CD14-positive monocyte (primary cell): ENCODE results near the gene IL1B. TPM values are rescaled to one million over a fixed set of nuclear protein-coding genes. Genes with fewer than 3 reads are reported as not detected.

Source experiments
- DNase-seq, 3 donors: peaks; one replicate each; pipeline ENCODE4 v3.0.0-alpha.2; 2011 to 2022
- H2AFZ ChIP-seq: 2 replicates; pipeline ENCODE4 v1.6.0; 2012; ENCODE audit warnings: mild to moderate bottlenecking, low read depth, low read length, inconsistent platforms; ENCODE audit not compliant: insufficient read depth, poor library complexity, severe bottlenecking
- H3K27ac ChIP-seq, 2 donors: 1 replicate in 1 of 2; 2 replicates in 1 of 2; pipeline ENCODE4 v1.5.1; 2012 to 2013; ENCODE audit warnings: low read length in 2 of 2, control low read depth in 1 of 2, inconsistent platforms in 1 of 2, low read depth in 1 of 2, mild to moderate bottlenecking in 1 of 2
- H3K27me3 ChIP-seq, 2 donors: one replicate each; pipeline versions ENCODE4 v1.6.0 to v1.6.1; 2011 to 2013; ENCODE audit warnings: low read length in 2 of 2; ENCODE audit not compliant: control insufficient read depth in 2 of 2, insufficient read depth in 2 of 2
- H3K36me3 ChIP-seq, 2 donors: replicated peaks in 1 of 2; 1 replicate in 1 of 2; 2 replicates in 1 of 2; pipeline versions ENCODE4 v1.5.1 to v1.6.1; 2012 to 2013; ENCODE audit warnings: low read length in 2 of 2, control low read depth in 1 of 2, inconsistent platforms in 1 of 2, mild to moderate bottlenecking in 1 of 2; ENCODE audit not compliant: insufficient read depth in 2 of 2, control insufficient read depth in 1 of 2
- H3K4me1 ChIP-seq, 2 donors: 1 replicate in 1 of 2; 2 replicates in 1 of 2; pipeline versions ENCODE4 v1.5.1 to v1.6.1; 2012 to 2013; ENCODE audit warnings: low read length in 2 of 2, control low read depth in 1 of 2, inconsistent platforms in 1 of 2, mild to moderate bottlenecking in 1 of 2, moderate library complexity in 1 of 2; ENCODE audit not compliant: insufficient read depth in 2 of 2, control insufficient read depth in 1 of 2
- H3K4me2 ChIP-seq: replicated peaks from 2 replicates; pipeline ENCODE3; 2012; ENCODE audit warnings: low read length, moderate library complexity, mild to moderate bottlenecking; ENCODE audit not compliant: poor library complexity, severe bottlenecking; ENCODE audit errors: extremely low read depth
- H3K4me3 ChIP-seq, 3 experiments: fragments of 200-600 bp in 1 of 3; sonication (generic) in 1 of 3; replicated peaks in 1 of 3; 1 replicate in 2 of 3; 2 replicates in 1 of 3; pipeline ENCODE4 v1.5.1; 2011 to 2013; ENCODE audit warnings: low read length in 3 of 3, mild to moderate bottlenecking in 3 of 3, control low read depth in 2 of 3, low read depth in 2 of 3, inconsistent platforms in 1 of 3, moderate library complexity in 1 of 3
- H3K79me2 ChIP-seq: 2 replicates; pipeline ENCODE4 v1.6.0; 2012; ENCODE audit warnings: mild to moderate bottlenecking, control low read depth, inconsistent platforms, low read length, moderate library complexity; ENCODE audit not compliant: insufficient read depth
- H3K9ac ChIP-seq: 2 replicates; pipeline ENCODE4 v1.6.0; 2017; ENCODE audit warnings: low read length, mild to moderate bottlenecking; ENCODE audit not compliant: insufficient read depth, poor library complexity, severe bottlenecking
- H3K9me3 ChIP-seq, 2 donors: replicated peaks in 1 of 2; 1 replicate in 1 of 2; 2 replicates in 1 of 2; pipeline versions ENCODE4 v1.5.1 to v1.6.1; 2012 to 2013; ENCODE audit warnings: low read length in 2 of 2, control low read depth in 1 of 2; ENCODE audit not compliant: control insufficient read depth in 1 of 2, insufficient read depth in 1 of 2
- H4K20me1 ChIP-seq: 2 replicates; pipeline ENCODE4 v1.6.0; 2012; ENCODE audit warnings: mild to moderate bottlenecking, low read length, control low read depth, moderate library complexity; ENCODE audit not compliant: insufficient read depth
- H3K27ac Mint-ChIP-seq, 7 donors: one replicate each; pipeline ENCODE4 v1.8.0; 2020; ENCODE audit warnings: mild to moderate bottlenecking in 7 of 7, mixed read lengths in 7 of 7, moderate library complexity in 6 of 7, inconsistent platforms in 2 of 7
- H3K27me3 Mint-ChIP-seq, 3 donors: one replicate each; pipeline ENCODE4 v1.8.0; 2021 to 2022; ENCODE audit warnings: low read depth in 3 of 3, mild to moderate bottlenecking in 3 of 3, mixed read lengths in 3 of 3, moderate library complexity in 3 of 3, inconsistent platforms in 1 of 3
- H3K36me3 Mint-ChIP-seq, 2 donors: one replicate each; pipeline ENCODE4 v1.8.0; 2020; ENCODE audit warnings: mixed read lengths in 2 of 2, inconsistent platforms in 1 of 2, mild to moderate bottlenecking in 1 of 2
- H3K4me1 Mint-ChIP-seq: one replicate; pipeline ENCODE4 v1.8.0; 2020; ENCODE audit warnings: mild to moderate bottlenecking, mixed read lengths
- H3K4me3 Mint-ChIP-seq, 2 donors: one replicate each; pipeline ENCODE4 v1.8.0; 2020; ENCODE audit warnings: mild to moderate bottlenecking in 2 of 2, mixed read lengths in 2 of 2, moderate library complexity in 1 of 2
- H3K9me3 Mint-ChIP-seq, 7 donors: one replicate each; pipeline ENCODE4 v1.8.0; 2020 to 2022; ENCODE audit warnings: mixed read lengths in 7 of 7, mild to moderate bottlenecking in 6 of 7, moderate library complexity in 6 of 7, inconsistent platforms in 2 of 7
- CTCF ChIP-seq: fragments of 200-600 bp; IDR thresholded peaks from one replicate; pipeline ENCODE4 v1.8.0; 2022; ENCODE audit warnings: antibody characterized with exemption, mild to moderate bottlenecking
- WGBS: methylation state at CpG from one replicate; pipeline ENCODE4 v1.1.5; 2013; ENCODE audit warnings: missing lambda C conversion rate; ENCODE audit not compliant: insufficient coverage; 5-methylcytosine and 5-hydroxymethylcytosine counted together
- intact Hi-C, 2 donors: fragments of 100-400 bp; cut with micrococcal nuclease; formaldehyde crosslinking; loops; one replicate each; pipeline versions ENCODE4 v1.15.0 to v1.15.1; 2023
- polyA plus RNA-seq, 3 donors: library from polyadenylated mRNA; depleted of rRNA in 1 of 3; unstranded in 2 of 3; stranded (reverse) in 1 of 3; fragments of 300-500 nt in 2 of 3; fragments of >200 nt in 1 of 3; fragmentation: Illumina TruSeq in 2 of 3; gene quantifications; 1 replicate in 2 of 3; 2 replicates in 1 of 3; pipeline ENCODE4 v1.2.3, GENCODE V29; 2012 to 2021

IL1B gene
- polyA plus RNA-seq, 3 donors = 65.1 to 1,419 (median 114) TPM

- H4K20me1 ChIP-seq = peaks cover 74% of the 10 kb centered on the region
- H3K4me2 ChIP-seq = peak overlapping the region; percentile 54
- Mint-ChIP-seq H3K27ac (peak overlapping the region; percentile 1 to 94 (median 79)), H3K9me3 (peaks cover 0 to 8% (median 0%) of the 10 kb centered on the region in 7 donors), H3K4me3 (peak overlapping the region; percentile 63 to 72), H3K27me3 (peaks cover 0 to 9% (median 4%) of the 10 kb centered on the region in 3 donors), H3K36me3 (peaks cover 62 to 68% of the 10 kb centered on the region in 2 donors), H3K4me1 (peaks cover 56% of the 10 kb centered on the region)
- H3K27ac ChIP-seq = peak overlapping the region; percentile 2 to 39
- peaks cover 21% of the 10 kb centered on the region for H3K79me2 ChIP-seq
- peaks cover 36 to 59% of the 10 kb centered on the region in 2 donors for H3K36me3 ChIP-seq
- H3K4me3 ChIP-seq = peak overlapping the region in 1 of 3 experiments; percentile 91
- intact Hi-C loops = loop anchor here in 1 of 2 donors (5.0 kb wide), 3 partner anchors 34 to 84 kb away; no protein-coding TSS in a partner anchor
- no peak overlapping the region for H3K9ac ChIP-seq
- WGBS = 0% methylated on average over 2 of the region's 2 CpGs
- no peak for TF ChIP-seq CTCF
- H3K9me3 ChIP-seq = no peaks in the 10 kb centered on the region
- no peaks in the 10 kb centered on the region for H3K27me3 ChIP-seq
- H2AFZ ChIP-seq = no peak overlapping the region
- H3K4me1 ChIP-seq = peaks cover 55% of the 10 kb centered on the region in 2 donors
- DNase-seq = peak; percentile 56 to 77 (median 57)
Observed at GRCh38 chr2:112831513-112831845, 5.1 kb downstream of the IL1B start.

DNA sequence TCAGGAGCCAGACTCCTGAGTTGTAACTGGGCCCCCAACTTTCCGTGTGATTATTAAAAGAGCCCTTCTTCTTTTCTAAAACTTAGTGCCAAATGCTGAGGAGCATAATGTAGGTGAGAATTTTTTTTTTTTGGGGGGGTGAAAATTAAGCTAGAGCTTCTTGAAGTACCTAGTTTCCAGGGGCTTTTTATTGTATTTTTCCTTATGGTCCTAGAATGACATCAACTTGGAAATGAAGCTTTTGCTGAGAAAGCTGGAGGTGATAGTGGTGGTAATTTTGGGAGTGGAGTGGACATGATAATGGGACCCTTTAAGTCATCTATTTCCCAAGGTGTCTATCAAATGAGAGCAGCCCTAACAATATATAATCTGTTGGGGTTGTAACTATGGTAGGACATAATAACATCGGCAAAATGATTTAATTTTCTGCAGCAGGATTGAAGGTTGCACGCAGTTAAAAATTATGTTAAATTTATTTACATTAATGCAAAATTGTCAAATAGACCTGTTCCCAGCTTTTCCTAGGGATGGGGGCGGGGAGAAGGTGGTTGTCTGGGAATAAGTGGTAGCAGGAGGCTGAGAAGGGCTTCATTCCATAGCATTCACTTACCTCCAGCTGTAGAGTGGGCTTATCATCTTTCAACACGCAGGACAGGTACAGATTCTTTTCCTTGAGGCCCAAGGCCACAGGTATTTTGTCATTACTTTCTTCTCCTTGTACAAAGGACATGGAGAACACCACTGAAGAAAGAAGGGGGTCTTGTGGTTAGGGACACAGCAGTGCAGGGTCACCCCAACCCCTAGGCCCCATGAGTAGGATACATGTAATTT lies 5.7 kb downstream of the IL1B start:
- Histone ChIP-seq H3K9ac (no peak overlapping the region), H4K20me1 (peaks cover 68% of the 10 kb centered on the region), H3K4me3 (peak overlapping the region in 1 of 3 experiments; percentile 91), H3K9me3 (no peaks in the 10 kb centered on the region), H2AFZ (no peak overlapping the region), H3K27ac (peak overlapping the region in 1 of 2 donors; percentile 39), H3K4me1 (peaks cover 49 to 50% of the 10 kb centered on the region in 2 donors), H3K27me3 (no peaks in the 10 kb centered on the region), H3K36me3 (peaks cover 36 to 59% of the 10 kb centered on the region in 2 donors), H3K4me2 (peak overlapping the region; percentile 54), H3K79me2 (peaks cover 16% of the 10 kb centered on the region)
- Mint-ChIP-seq H3K4me1 (peaks cover 50% of the 10 kb centered on the region), H3K36me3 (peaks cover 61 to 65% of the 10 kb centered on the region in 2 donors), H3K4me3 (peak overlapping the region; percentile 3 to 72), H3K27me3 (peaks cover 0 to 8% (median 5%) of the 10 kb centered on the region in 3 donors), H3K27ac (peak overlapping the region in 4 of 7 donors; percentile 6 to 88 (median 73)), H3K9me3 (peaks cover 0 to 8% (median 0%) of the 10 kb centered on the region in 7 donors)
- no CpG with 5 or more reads among the region's 5 CpGs for WGBS
- no peak for DNase-seq
- TF ChIP-seq CTCF = no peak
- intact Hi-C loops = loop anchor here in 1 of 2 donors (5.0 kb wide), 3 partner anchors 34 to 84 kb away; no protein-coding TSS in a partner anchor
